GM18868 (cell line): ENCODE data around the gene MXD3.
"Not testable (repeated sequence)": the region's sequence is repeated elsewhere in the genome, so short reads cannot be mapped to it uniquely, and the experiment has no call there.

Source experiments
- ATAC-seq: cut with Tn5 transposase; IDR thresholded peaks from one replicate; pipeline ENCODE4 v1.9.1; 2021; ENCODE audit warnings: mild to moderate bottlenecking, moderate library complexity; ENCODE audit not compliant: unreplicated experiment

MXD3 gene

GRCh38 chr5:177271113-177271512, 40.6 kb downstream of the MXD3 start:
- ATAC-seq, result no peak

- no peak for ATAC-seq
These were observed 41.0 kb downstream of the MXD3 start for GRCh38 chr5:177270653-177271052.

- no peak for ATAC-seq
These were observed 41.7 kb downstream of the MXD3 start for GRCh38 chr5:177269976-177270375.

GRCh38 chr5:177269232-177269895, 42.3 kb downstream of the MXD3 start:
- no peak for ATAC-seq

- no peak for ATAC-seq
These were observed 46.3 kb downstream of the MXD3 start for GRCh38 chr5:177265395-177265794.

GRCh38 chr5:177264178-177264577, 47.5 kb downstream of the MXD3 start:
- ATAC-seq, result no peak

- ATAC-seq, result no peak
These were observed 50.2 kb downstream of the MXD3 start for GRCh38 chr5:177261510-177261909.

- ATAC-seq, result no peak
These were observed 50.7 kb downstream of the MXD3 start for GRCh38 chr5:177260961-177261360.

GRCh38 chr5:177258711-177259110, 53.0 kb downstream of the MXD3 start:
- ATAC-seq, result not testable (repeated sequence)
